HEK293 (cell line): ENCODE measurements around the gene OBSCN.
A peak's percentile ranks its signal among the peaks of the same experiment; 100 is the strongest.

Experiments used
- GLIS1 ChIP-seq: fragments of 450-650 bp; formaldehyde crosslinking; IDR thresholded peaks from 2 replicates; pipeline ENCODE4 v1.5.1; 2016; ENCODE audit warnings: missing biosample characterization, missing genetic modification characterization
- MEIS1 ChIP-seq: sonication (generic); formaldehyde crosslinking; IDR thresholded peaks from 2 replicates; pipeline ENCODE4 v1.8.1; 2022; ENCODE audit warnings: missing genetic modification reagents, mild to moderate bottlenecking, borderline replicate concordance
- SCRT1 ChIP-seq: fragments of 450-650 bp; formaldehyde crosslinking; IDR thresholded peaks from 2 replicates; pipeline ENCODE4 v1.5.1; 2016; ENCODE audit warnings: missing biosample characterization, missing genetic modification characterization, borderline replicate concordance
- SP3 ChIP-seq: fragments of 450-650 bp; formaldehyde crosslinking; IDR thresholded peaks from 2 replicates; pipeline ENCODE4 v1.5.1; 2016; ENCODE audit warnings: missing biosample characterization, missing genetic modification characterization
- SP7 ChIP-seq: fragments of 450-650 bp; formaldehyde crosslinking; IDR thresholded peaks from 2 replicates; pipeline ENCODE4 v1.5.1; 2016; ENCODE audit warnings: missing biosample characterization, missing genetic modification characterization
- TCF7L2 ChIP-seq: IDR thresholded peaks from 2 replicates; pipeline ENCODE4 v1.6.1; 2011; ENCODE audit warnings: low read depth, mild to moderate bottlenecking, inconsistent platforms, low read length, moderate library complexity, borderline replicate concordance
- ZFP37 ChIP-seq: fragments of 450-650 bp; formaldehyde crosslinking; IDR thresholded peaks from 2 replicates; pipeline ENCODE4 v1.5.1; 2016; ENCODE audit warnings: missing biosample characterization, missing genetic modification characterization
- ZNF121 ChIP-seq: fragments of 450-650 bp; formaldehyde crosslinking; IDR thresholded peaks from 2 replicates; pipeline ENCODE4 v1.5.1; 2016; ENCODE audit warnings: missing biosample characterization, missing genetic modification characterization
- ZNF140 ChIP-seq: fragments of 450-650 bp; formaldehyde crosslinking; IDR thresholded peaks from 2 replicates; pipeline ENCODE4 v1.5.1; 2016; ENCODE audit warnings: missing biosample characterization, missing genetic modification characterization
- ZNF175 ChIP-seq: fragments of 450-650 bp; formaldehyde crosslinking; IDR thresholded peaks from 2 replicates; pipeline ENCODE4 v1.5.1; 2016; ENCODE audit warnings: missing biosample characterization, missing genetic modification characterization
- ZNF223 ChIP-seq: fragments of 450-650 bp; formaldehyde crosslinking; IDR thresholded peaks from 2 replicates; pipeline ENCODE4 v1.5.1; 2016; ENCODE audit warnings: missing biosample characterization, missing genetic modification characterization
- ZNF239 ChIP-seq: fragments of 450-650 bp; formaldehyde crosslinking; IDR thresholded peaks from 2 replicates; pipeline ENCODE4 v1.5.1; 2016; ENCODE audit warnings: missing biosample characterization, missing genetic modification characterization
- ZNF341 ChIP-seq: fragments of 450-650 bp; formaldehyde crosslinking; IDR thresholded peaks from 2 replicates; pipeline ENCODE4; 2016; ENCODE audit warnings: low read depth, missing biosample characterization, missing genetic modification characterization
- ZNF366 ChIP-seq: fragments of 450-650 bp; formaldehyde crosslinking; conservative IDR thresholded peaks from 2 replicates; pipeline ENCODE4 v1.5.1; 2016; ENCODE audit warnings: missing biosample characterization, missing genetic modification characterization
- ZNF423 ChIP-seq: fragments of 450-650 bp; formaldehyde crosslinking; IDR thresholded peaks from 2 replicates; pipeline ENCODE4 v1.5.1; 2016; ENCODE audit warnings: missing biosample characterization, missing genetic modification characterization
- ZNF548 ChIP-seq: fragments of 450-650 bp; formaldehyde crosslinking; IDR thresholded peaks from 2 replicates; pipeline ENCODE4 v1.5.1; 2016; ENCODE audit warnings: missing biosample characterization, missing genetic modification characterization
- ZNF654 ChIP-seq: fragments of 450-650 bp; formaldehyde crosslinking; IDR thresholded peaks from 2 replicates; pipeline ENCODE4 v1.5.1; 2016; ENCODE audit warnings: low read depth, missing biosample characterization, missing genetic modification characterization
- ZNF660 ChIP-seq: fragments of 450-650 bp; IDR thresholded peaks from 2 replicates; pipeline ENCODE4 v1.5.1; 2018; ENCODE audit warnings: missing biosample characterization, mild to moderate bottlenecking, missing genetic modification characterization
- ZNF76 ChIP-seq: fragments of 450-650 bp; formaldehyde crosslinking; IDR thresholded peaks from 2 replicates; pipeline ENCODE4; 2016; ENCODE audit warnings: low read depth, missing biosample characterization, missing genetic modification characterization, borderline replicate concordance
- ZSCAN30 ChIP-seq: fragments of 450-650 bp; IDR thresholded peaks from 2 replicates; pipeline ENCODE4 v1.5.1; 2018; ENCODE audit warnings: missing biosample characterization, mild to moderate bottlenecking, missing genetic modification characterization, moderate library complexity
- TF ChIP-seq, protein P1 (sequence below): fragments of 450-650 bp; formaldehyde crosslinking; conservative IDR thresholded peaks from 2 replicates; pipeline ENCODE4 v1.5.1; 2016; ENCODE audit warnings: low read depth, missing biosample characterization, missing genetic modification characterization
- TF ChIP-seq, protein P2 (sequence below): fragments of 450-650 bp; formaldehyde crosslinking; IDR thresholded peaks from 2 replicates; pipeline ENCODE4 v1.5.1; 2016; ENCODE audit warnings: missing biosample characterization, missing genetic modification characterization
- TF ChIP-seq, protein P3 (sequence below): fragments of 450-650 bp; formaldehyde crosslinking; IDR thresholded peaks from 2 replicates; pipeline ENCODE4 v1.5.1; 2016; ENCODE audit warnings: missing biosample characterization, missing genetic modification characterization
- TF ChIP-seq, protein P4 (sequence below): fragments of 450-650 bp; formaldehyde crosslinking; IDR thresholded peaks from 2 replicates; pipeline ENCODE4 v1.5.1; 2016; ENCODE audit warnings: missing biosample characterization, missing genetic modification characterization, low read depth
- TF ChIP-seq, protein P5 (sequence below): fragments of 450-650 bp; formaldehyde crosslinking; IDR thresholded peaks from 2 replicates; pipeline ENCODE4 v1.5.1; 2016; ENCODE audit warnings: missing biosample characterization, missing genetic modification characterization
- TF ChIP-seq, protein P6 (sequence below): fragments of 450-650 bp; formaldehyde crosslinking; IDR thresholded peaks from 2 replicates; pipeline ENCODE4 v1.5.1; 2017; ENCODE audit warnings: missing biosample characterization, missing genetic modification characterization
- TF ChIP-seq, protein P7 (sequence below): fragments of 450-650 bp; formaldehyde crosslinking; IDR thresholded peaks from 2 replicates; pipeline ENCODE4 v1.5.1; 2017; ENCODE audit warnings: missing biosample characterization, missing genetic modification characterization

The OBSCN gene

DNA sequence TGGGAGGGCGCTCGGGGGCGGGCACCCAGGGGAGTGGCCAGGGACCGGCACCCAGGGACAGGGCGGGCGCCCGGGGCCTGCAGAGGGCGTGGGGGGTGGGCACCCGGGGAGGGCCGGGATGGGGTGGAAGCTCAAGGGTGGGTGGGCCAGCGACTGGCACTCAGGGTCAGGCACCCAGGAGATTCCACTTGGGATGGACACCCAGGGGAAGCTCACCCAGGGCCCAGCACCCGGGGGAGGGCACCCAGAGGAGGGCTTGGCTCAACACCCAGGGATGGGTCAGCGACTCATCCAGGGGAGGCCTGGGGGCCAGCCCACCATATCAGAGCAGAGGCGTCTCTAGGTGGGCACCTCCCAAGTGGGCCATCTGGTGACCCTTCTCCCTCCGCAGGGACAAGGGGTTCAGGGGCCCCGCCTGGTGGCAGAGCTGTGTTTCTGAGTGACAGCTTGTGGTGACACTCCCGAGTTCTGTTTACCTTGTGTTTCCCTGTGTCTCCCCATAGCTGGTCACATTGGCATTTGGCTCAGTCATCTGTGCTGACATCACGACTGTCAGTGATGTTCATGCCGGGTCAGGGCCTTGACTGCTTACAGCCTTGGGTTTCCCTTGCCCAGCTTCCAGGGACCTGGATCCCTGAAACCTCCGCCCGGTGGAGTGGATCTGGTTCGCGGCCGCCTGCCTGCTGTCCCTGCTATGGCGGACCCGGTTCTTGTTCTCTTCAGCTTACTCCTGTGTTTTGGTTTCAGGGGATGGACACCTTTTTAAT lies 41.5 kb upstream of the OBSCN start (continued):
- TF ChIP-seq, protein P1, sequence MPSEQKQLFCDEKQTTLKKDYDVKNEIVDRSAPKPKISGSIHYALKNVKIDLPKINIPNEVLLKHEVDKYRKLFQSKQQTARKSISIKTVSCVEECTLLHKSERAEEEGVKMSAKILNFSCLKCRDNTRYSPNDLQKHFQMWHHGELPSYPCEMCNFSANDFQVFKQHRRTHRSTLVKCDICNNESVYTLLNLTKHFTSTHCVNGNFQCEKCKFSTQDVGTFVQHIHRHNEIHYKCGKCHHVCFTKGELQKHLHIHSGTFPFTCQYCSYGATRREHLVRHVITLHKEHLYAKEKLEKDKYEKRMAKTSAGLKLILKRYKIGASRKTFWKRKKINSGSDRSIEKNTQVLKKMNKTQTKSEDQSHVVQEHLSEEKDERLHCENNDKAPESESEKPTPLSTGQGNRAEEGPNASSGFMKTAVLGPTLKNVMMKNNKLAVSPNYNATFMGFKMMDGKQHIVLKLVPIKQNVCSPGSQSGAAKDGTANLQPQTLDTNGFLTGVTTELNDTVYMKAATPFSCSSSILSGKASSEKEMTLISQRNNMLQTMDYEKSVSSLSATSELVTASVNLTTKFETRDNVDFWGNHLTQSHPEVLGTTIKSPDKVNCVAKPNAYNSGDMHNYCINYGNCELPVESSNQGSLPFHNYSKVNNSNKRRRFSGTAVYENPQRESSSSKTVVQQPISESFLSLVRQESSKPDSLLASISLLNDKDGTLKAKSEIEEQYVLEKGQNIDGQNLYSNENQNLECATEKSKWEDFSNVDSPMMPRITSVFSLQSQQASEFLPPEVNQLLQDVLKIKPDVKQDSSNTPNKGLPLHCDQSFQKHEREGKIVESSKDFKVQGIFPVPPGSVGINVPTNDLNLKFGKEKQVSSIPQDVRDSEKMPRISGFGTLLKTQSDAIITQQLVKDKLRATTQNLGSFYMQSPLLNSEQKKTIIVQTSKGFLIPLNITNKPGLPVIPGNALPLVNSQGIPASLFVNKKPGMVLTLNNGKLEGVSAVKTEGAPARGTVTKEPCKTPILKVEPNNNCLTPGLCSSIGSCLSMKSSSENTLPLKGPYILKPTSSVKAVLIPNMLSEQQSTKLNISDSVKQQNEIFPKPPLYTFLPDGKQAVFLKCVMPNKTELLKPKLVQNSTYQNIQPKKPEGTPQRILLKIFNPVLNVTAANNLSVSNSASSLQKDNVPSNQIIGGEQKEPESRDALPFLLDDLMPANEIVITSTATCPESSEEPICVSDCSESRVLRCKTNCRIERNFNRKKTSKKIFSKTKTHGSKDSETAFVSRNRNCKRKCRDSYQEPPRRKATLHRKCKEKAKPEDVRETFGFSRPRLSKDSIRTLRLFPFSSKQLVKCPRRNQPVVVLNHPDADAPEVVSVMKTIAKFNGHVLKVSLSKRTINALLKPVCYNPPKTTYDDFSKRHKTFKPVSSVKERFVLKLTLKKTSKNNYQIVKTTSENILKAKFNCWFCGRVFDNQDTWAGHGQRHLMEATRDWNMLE (tag by site-specific recombination), result no peak
- TF ChIP-seq ZNF175 (tag by site-specific recombination) (no peak), SCRT1 (tag by site-specific recombination) (no peak), MEIS1 (CRISPR knock-in tag) (no peak), ZNF140 (tag by site-specific recombination) (no peak), SP7 (tag by site-specific recombination) (peak; percentile 65; the same call in 1 of the 2 replicates), ZNF423 (peak; percentile 100), ZNF223 (tag by site-specific recombination) (no peak), ZNF660 (no peak), ZSCAN30 (tag by site-specific recombination) (no peak), TCF7L2 (no peak), GLIS1 (tag by site-specific recombination) (peak; percentile 97), ZNF366 (no peak), ZNF341 (tag by site-specific recombination) (peak; percentile 21; the same call in 1 of the 2 replicates), ZNF121 (no peak), ZFP37 (tag by site-specific recombination) (no peak), SP3 (tag by site-specific recombination) (peak; percentile 60), ZNF239 (tag by site-specific recombination) (0 out of 2 replicates have a peak, but pooled peaks have one; percentile 9), ZNF76 (tag by site-specific recombination) (no peak), ZNF654 (tag by site-specific recombination) (no peak), ZNF548 (tag by site-specific recombination) (0 out of 2 replicates have a peak, but pooled peaks have one; percentile 7)
- TF ChIP-seq, protein P2, sequence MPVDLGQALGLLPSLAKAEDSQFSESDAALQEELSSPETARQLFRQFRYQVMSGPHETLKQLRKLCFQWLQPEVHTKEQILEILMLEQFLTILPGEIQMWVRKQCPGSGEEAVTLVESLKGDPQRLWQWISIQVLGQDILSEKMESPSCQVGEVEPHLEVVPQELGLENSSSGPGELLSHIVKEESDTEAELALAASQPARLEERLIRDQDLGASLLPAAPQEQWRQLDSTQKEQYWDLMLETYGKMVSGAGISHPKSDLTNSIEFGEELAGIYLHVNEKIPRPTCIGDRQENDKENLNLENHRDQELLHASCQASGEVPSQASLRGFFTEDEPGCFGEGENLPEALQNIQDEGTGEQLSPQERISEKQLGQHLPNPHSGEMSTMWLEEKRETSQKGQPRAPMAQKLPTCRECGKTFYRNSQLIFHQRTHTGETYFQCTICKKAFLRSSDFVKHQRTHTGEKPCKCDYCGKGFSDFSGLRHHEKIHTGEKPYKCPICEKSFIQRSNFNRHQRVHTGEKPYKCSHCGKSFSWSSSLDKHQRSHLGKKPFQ (tag by site-specific recombination), result no peak
- TF ChIP-seq, protein P3, sequence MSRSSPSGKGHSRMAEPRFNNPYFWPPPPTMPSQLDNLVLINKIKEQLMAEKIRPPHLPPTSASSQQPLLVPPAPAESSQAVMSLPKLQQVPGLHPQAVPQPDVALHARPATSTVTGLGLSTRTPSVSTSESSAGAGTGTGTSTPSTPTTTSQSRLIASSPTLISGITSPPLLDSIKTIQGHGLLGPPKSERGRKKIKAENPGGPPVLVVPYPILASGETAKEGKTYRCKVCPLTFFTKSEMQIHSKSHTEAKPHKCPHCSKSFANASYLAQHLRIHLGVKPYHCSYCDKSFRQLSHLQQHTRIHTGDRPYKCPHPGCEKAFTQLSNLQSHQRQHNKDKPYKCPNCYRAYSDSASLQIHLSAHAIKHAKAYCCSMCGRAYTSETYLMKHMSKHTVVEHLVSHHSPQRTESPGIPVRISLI (tag by site-specific recombination), result no peak
- TF ChIP-seq, protein P4, sequence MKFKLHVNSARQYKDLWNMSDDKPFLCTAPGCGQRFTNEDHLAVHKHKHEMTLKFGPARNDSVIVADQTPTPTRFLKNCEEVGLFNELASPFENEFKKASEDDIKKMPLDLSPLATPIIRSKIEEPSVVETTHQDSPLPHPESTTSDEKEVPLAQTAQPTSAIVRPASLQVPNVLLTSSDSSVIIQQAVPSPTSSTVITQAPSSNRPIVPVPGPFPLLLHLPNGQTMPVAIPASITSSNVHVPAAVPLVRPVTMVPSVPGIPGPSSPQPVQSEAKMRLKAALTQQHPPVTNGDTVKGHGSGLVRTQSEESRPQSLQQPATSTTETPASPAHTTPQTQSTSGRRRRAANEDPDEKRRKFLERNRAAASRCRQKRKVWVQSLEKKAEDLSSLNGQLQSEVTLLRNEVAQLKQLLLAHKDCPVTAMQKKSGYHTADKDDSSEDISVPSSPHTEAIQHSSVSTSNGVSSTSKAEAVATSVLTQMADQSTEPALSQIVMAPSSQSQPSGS, result no peak
- TF ChIP-seq, protein P5, sequence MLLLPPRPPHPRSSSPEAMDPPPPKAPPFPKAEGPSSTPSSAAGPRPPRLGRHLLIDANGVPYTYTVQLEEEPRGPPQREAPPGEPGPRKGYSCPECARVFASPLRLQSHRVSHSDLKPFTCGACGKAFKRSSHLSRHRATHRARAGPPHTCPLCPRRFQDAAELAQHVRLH, result no peak
- TF ChIP-seq, protein P6, sequence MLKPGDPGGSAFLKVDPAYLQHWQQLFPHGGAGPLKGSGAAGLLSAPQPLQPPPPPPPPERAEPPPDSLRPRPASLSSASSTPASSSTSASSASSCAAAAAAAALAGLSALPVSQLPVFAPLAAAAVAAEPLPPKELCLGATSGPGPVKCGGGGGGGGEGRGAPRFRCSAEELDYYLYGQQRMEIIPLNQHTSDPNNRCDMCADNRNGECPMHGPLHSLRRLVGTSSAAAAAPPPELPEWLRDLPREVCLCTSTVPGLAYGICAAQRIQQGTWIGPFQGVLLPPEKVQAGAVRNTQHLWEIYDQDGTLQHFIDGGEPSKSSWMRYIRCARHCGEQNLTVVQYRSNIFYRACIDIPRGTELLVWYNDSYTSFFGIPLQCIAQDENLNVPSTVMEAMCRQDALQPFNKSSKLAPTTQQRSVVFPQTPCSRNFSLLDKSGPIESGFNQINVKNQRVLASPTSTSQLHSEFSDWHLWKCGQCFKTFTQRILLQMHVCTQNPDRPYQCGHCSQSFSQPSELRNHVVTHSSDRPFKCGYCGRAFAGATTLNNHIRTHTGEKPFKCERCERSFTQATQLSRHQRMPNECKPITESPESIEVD (tag by site-specific recombination), result no peak
- TF ChIP-seq, protein P7, sequence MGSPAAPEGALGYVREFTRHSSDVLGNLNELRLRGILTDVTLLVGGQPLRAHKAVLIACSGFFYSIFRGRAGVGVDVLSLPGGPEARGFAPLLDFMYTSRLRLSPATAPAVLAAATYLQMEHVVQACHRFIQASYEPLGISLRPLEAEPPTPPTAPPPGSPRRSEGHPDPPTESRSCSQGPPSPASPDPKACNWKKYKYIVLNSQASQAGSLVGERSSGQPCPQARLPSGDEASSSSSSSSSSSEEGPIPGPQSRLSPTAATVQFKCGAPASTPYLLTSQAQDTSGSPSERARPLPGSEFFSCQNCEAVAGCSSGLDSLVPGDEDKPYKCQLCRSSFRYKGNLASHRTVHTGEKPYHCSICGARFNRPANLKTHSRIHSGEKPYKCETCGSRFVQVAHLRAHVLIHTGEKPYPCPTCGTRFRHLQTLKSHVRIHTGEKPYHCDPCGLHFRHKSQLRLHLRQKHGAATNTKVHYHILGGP (tag by site-specific recombination), result no peak
